Measurements from ENCODE around the gene NXPH1.

GRCh38 chr7:8591289-8591688, 157.9 kb downstream of the NXPH1 start:
- TF ChIP-seq, protein P1, sequence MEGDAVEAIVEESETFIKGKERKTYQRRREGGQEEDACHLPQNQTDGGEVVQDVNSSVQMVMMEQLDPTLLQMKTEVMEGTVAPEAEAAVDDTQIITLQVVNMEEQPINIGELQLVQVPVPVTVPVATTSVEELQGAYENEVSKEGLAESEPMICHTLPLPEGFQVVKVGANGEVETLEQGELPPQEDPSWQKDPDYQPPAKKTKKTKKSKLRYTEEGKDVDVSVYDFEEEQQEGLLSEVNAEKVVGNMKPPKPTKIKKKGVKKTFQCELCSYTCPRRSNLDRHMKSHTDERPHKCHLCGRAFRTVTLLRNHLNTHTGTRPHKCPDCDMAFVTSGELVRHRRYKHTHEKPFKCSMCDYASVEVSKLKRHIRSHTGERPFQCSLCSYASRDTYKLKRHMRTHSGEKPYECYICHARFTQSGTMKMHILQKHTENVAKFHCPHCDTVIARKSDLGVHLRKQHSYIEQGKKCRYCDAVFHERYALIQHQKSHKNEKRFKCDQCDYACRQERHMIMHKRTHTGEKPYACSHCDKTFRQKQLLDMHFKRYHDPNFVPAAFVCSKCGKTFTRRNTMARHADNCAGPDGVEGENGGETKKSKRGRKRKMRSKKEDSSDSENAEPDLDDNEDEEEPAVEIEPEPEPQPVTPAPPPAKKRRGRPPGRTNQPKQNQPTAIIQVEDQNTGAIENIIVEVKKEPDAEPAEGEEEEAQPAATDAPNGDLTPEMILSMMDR (IDR thresholded peaks at IDR 0.05), result no peak
- no peak for TF ChIP-seq EZH2 (IDR thresholded peaks at IDR 0.05; ENCODE audit: borderline replicate concordance, insufficient read depth, low read depth, low read length, poor library complexity, severe bottlenecking)

All from B cell (primary cell).